OCI-LY3 (cell line): Measurements from ENCODE around the gene TMEM250.

ENCODE experiments used
- H2AFZ ChIP-seq: fragments of 200-600, 300-600 bp; shearing (Covaris generic); 2 replicates; pipeline ENCODE4 v1.6.0; 2014; ENCODE audit warnings: antibody characterized with exemption, low read depth, low read length
- H3K27ac ChIP-seq: fragments of 200-600, 300-600 bp; sonication (generic); 2 replicates; pipeline ENCODE4 v1.5.1; 2014; ENCODE audit warnings: mild to moderate bottlenecking, low read length, moderate library complexity, mixed read lengths
- H3K27me3 ChIP-seq: fragments of 200-600, 300-600 bp; sonication (generic); 2 replicates; pipeline ENCODE4 v1.6.1; 2014; ENCODE audit warnings: low read depth, low read length, mixed read lengths
- H3K36me3 ChIP-seq: fragments of 200-600, 300-600 bp; sonication (generic); replicated peaks from 2 replicates; pipeline ENCODE3; 2014; ENCODE audit warnings: low read depth, low read length, mixed read lengths
- H3K4me1 ChIP-seq: fragments of 300-600, 200-600 bp; sonication (generic); 2 replicates; pipeline ENCODE4 v1.6.1; 2014; ENCODE audit warnings: low read length, mixed read lengths
- H3K4me2 ChIP-seq: fragments of 200-600, 300-600 bp; sonication (generic); 2 replicates; pipeline ENCODE4 v1.6.1; 2014; ENCODE audit warnings: low read length, mixed read lengths
- H3K4me3 ChIP-seq: fragments of 300-600, 200-600 bp; sonication (generic); 2 replicates; pipeline ENCODE4 v1.5.1; 2014; ENCODE audit warnings: antibody characterized with exemption, mild to moderate bottlenecking, low read length, moderate library complexity
- H3K79me2 ChIP-seq: fragments of 300-600, 200-600 bp; shearing (Covaris generic); 2 replicates; pipeline ENCODE4 v1.6.1; 2014; ENCODE audit warnings: mild to moderate bottlenecking, low read length, mixed read lengths
- H3K9ac ChIP-seq: fragments of 300-600, 200-600 bp; shearing (Covaris generic); 2 replicates; pipeline ENCODE4 v1.6.0; 2014; ENCODE audit warnings: mild to moderate bottlenecking, low read length, moderate library complexity
- H3K9me3 ChIP-seq: fragments of 200-600, 300-600 bp; shearing (Covaris generic); 2 replicates; pipeline ENCODE4 v1.6.1; 2014; ENCODE audit warnings: low read length, mixed read lengths; ENCODE audit not compliant: insufficient read depth
- H4K20me1 ChIP-seq: fragments of 200-600, 300-600 bp; sonication (generic); 2 replicates; pipeline ENCODE4 v1.6.1; 2016; ENCODE audit warnings: low read length, mixed read lengths; ENCODE audit not compliant: insufficient read depth
- CTCF ChIP-seq: fragments of 200-600, 300-600 bp; sonication (generic); IDR thresholded peaks from 2 replicates; pipeline ENCODE4 v1.5.1; 2014; ENCODE audit warnings: antibody characterized with exemption, low read length, low read depth
- EZH2phosphoT487 ChIP-seq: fragments of 200-600 bp; shearing (Covaris generic); IDR thresholded peaks from 2 replicates; pipeline ENCODE4 v1.6.1; 2018; ENCODE audit warnings: antibody characterized with exemption, mixed run types, low read depth

The TMEM250 gene

GRCh38 chr9:136154943-136155342 is 36.3 kb upstream of the TMEM250 start:
- TF ChIP-seq EZH2phosphoT487: no peak
- no peak for TF ChIP-seq CTCF
- H3K27me3 ChIP-seq: no peaks in the 10 kb centered on the region
- H3K9ac ChIP-seq: no peak overlapping the region
- no peak overlapping the region for H3K4me2 ChIP-seq
- no peaks in the 10 kb centered on the region for H3K4me1 ChIP-seq
- H3K4me3 ChIP-seq: no peak overlapping the region
- no peak overlapping the region for H2AFZ ChIP-seq
- H3K79me2 ChIP-seq: no peaks in the 10 kb centered on the region
- no peaks in the 10 kb centered on the region for H4K20me1 ChIP-seq
- H3K27ac ChIP-seq: no peak overlapping the region
- no peaks in the 10 kb centered on the region for H3K9me3 ChIP-seq
- H3K36me3 ChIP-seq: no peaks in the 10 kb centered on the region

GRCh38 chr9:136153381-136154065 is 34.8 kb upstream of the TMEM250 start:
- Histone ChIP-seq H3K9ac (no peak overlapping the region), H4K20me1 (no peaks in the 10 kb centered on the region), H3K9me3 (no peaks in the 10 kb centered on the region), H3K4me3 (no peak overlapping the region), H3K79me2 (no peaks in the 10 kb centered on the region), H3K4me1 (no peaks in the 10 kb centered on the region), H3K4me2 (no peak overlapping the region), H3K27ac (no peak overlapping the region), H2AFZ (no peak overlapping the region), H3K36me3 (no peaks in the 10 kb centered on the region), H3K27me3 (no peaks in the 10 kb centered on the region)
- TF ChIP-seq EZH2phosphoT487 (no peak), CTCF (no peak)

- TF ChIP-seq CTCF (no peak), EZH2phosphoT487 (no peak)
- H3K36me3 ChIP-seq: no peaks in the 10 kb centered on the region
- no peaks in the 10 kb centered on the region for H4K20me1 ChIP-seq
- no peak overlapping the region for H3K4me3 ChIP-seq
- no peaks in the 10 kb centered on the region for H3K9me3 ChIP-seq
- H3K9ac ChIP-seq: no peak overlapping the region
- no peaks in the 10 kb centered on the region for H3K4me1 ChIP-seq
- no peak overlapping the region for H3K27ac ChIP-seq
- no peaks in the 10 kb centered on the region for H3K79me2 ChIP-seq
- no peak overlapping the region for H2AFZ ChIP-seq
- H3K27me3 ChIP-seq: no peaks in the 10 kb centered on the region
- H3K4me2 ChIP-seq: no peak overlapping the region
These were observed 34.3 kb upstream of the TMEM250 start for GRCh38 chr9:136152931-136153330.

- Histone ChIP-seq H3K4me3 (no peak overlapping the region), H3K27me3 (no peaks in the 10 kb centered on the region), H3K9ac (no peak overlapping the region), H3K9me3 (no peaks in the 10 kb centered on the region), H3K27ac (no peak overlapping the region), H2AFZ (no peak overlapping the region), H3K36me3 (no peaks in the 10 kb centered on the region), H3K4me2 (no peak overlapping the region), H3K4me1 (no peaks in the 10 kb centered on the region), H4K20me1 (no peaks in the 10 kb centered on the region), H3K79me2 (no peaks in the 10 kb centered on the region)
- TF ChIP-seq CTCF: no peak
- no peak for TF ChIP-seq EZH2phosphoT487
These were observed 33.8 kb upstream of the TMEM250 start for GRCh38 chr9:136152543-136152866.
